ENCODE results near the gene KRT8.

KRT8 gene

GRCh38 chr12:52878507-52879393 is 26.1 kb downstream of the KRT8 start:
- no peak for DNase-seq (ENCODE audit: low read depth, low spot score)
- ChIA-PET CTCF (interaction anchor here (0.6 to 24.1 kb wide), 61 partner anchors 10 to 875 kb away, joined by 3 to 1953 read pairs (median 5); partner anchors contain the start of genes KRT2, KRT5, KRT74 and KRT8), POLR2A (interaction anchor here (0.7 kb wide), 1 partner anchor 298 kb away, joined by 4 read pairs; no protein-coding TSS in a partner anchor)
- no peak for TF ChIP-seq CTCF (IDR thresholded peaks at IDR 0.05; ENCODE audit: insufficient read depth, low read length, missing control alignments)
- H3K4me3 ChIP-seq (ENCODE audit: low read depth, low read length), result no peak overlapping the region

- DNase-seq (ENCODE audit: low read depth, low spot score), result no peak
- CTCF ChIA-PET, result interaction anchor here (1.1 to 24.1 kb wide), 17 partner anchors 7 to 852 kb away, joined by 3 to 1953 read pairs (median 66); partner anchors contain the start of genes KRT5, KRT74 and KRT85
These were observed 27.6 kb downstream of the KRT8 start for GRCh38 chr12:52877242-52877641.

GRCh38 chr12:52876372-52876771 is 28.5 kb downstream of the KRT8 start:
- TF ChIP-seq CTCF (IDR thresholded peaks at IDR 0.05; ENCODE audit: insufficient read depth, low read length, missing control alignments), result no peak
- DNase-seq (ENCODE audit: low read depth, low spot score), result no peak
- POLR2A ChIA-PET, result no interaction called here
- H3K4me3 ChIP-seq (ENCODE audit: low read depth, low read length), result no peak overlapping the region
- CTCF ChIA-PET, result interaction anchor here (1.0 to 24.1 kb wide), 6 partner anchors 8 to 851 kb away, joined by 3 to 1953 read pairs (median 274); partner anchors contain the start of genes KRT74 and KRT85

More at GRCh38 chr12:52877242-52877641, 27.6 kb downstream of the KRT8 start:
- TF ChIP-seq CTCF (IDR thresholded peaks at IDR 0.05; ENCODE audit: insufficient read depth, low read length, missing control alignments), result no peak
- H3K4me3 ChIP-seq (ENCODE audit: low read depth, low read length), result no peak overlapping the region
- POLR2A ChIA-PET, result no interaction called here

GRCh38 chr12:52874573-52875435 is 30.1 kb downstream of the KRT8 start:
- ChIA-PET CTCF (interaction anchor here (0.8 to 24.1 kb wide), 14 partner anchors 10 to 734 kb away, joined by 3 to 1953 read pairs (median 5); partner anchors contain the start of genes KRT74 and KRT85), POLR2A (interaction anchor here (0.7 to 1.1 kb wide), 4 partner anchors 12 to 838 kb away, joined by 3 read pairs; no protein-coding TSS in a partner anchor)
- H3K4me3 ChIP-seq (ENCODE audit: low read depth, low read length), result peak overlapping the region; percentile 42
- no peak for DNase-seq (ENCODE audit: low read depth, low spot score)
- no peak for TF ChIP-seq CTCF (IDR thresholded peaks at IDR 0.05; ENCODE audit: insufficient read depth, low read length, missing control alignments)

GRCh38 chr12:52873832-52874572 is 30.9 kb downstream of the KRT8 start:
- CTCF ChIA-PET, result interaction anchor here (0.9 to 24.1 kb wide), 15 partner anchors 9 to 851 kb away, joined by 3 to 1953 read pairs (median 6); partner anchors contain the start of genes KRT74 and KRT85
- TF ChIP-seq CTCF (IDR thresholded peaks at IDR 0.05; ENCODE audit: insufficient read depth, low read length, missing control alignments), result no peak
- H3K4me3 ChIP-seq (ENCODE audit: low read depth, low read length), result peak overlapping the region; percentile 49
- POLR2A ChIA-PET, result interaction anchor here (0.9 to 1.0 kb wide), 2 partner anchors 11 to 630 kb away, joined by 3 read pairs; no protein-coding TSS in a partner anchor
- no peak for DNase-seq (ENCODE audit: low read depth, low spot score)

Measured in AG04449 (cell line).